ENCODE data around the gene CD44. TPM values are rescaled to one million over a fixed set of nuclear protein-coding genes. Genes with fewer than 3 reads are reported as not detected.

CD44 gene
- total RNA-seq, 1 experiment from 2014 or later: 6.1 TPM

DNA sequence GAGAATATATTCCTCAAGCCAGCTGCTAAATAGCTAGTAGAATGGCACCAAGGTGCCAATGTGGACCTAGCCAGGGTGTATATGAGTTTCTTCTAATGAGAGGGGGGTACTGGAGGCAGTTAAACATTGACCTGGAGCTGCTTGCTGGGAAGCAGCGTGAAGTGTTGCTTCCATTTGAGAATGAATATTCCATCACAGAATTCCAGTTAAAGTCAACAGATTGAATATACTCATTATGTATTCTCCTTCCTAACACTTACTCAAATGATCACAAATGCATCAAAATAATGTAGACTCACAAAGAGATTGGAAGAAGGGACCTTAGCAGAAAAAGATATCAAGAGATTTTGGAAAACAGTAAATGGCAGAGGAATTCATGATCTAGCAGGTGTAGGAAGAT lies 102.1 kb downstream of the CD44 start:
- Histone ChIP-seq H3T11ph (ENCODE audit: low read length) (no peak overlapping the region), H4K5ac (ENCODE audit: insufficient read length, low read depth, low read length) (no peak overlapping the region), H3K23ac (ENCODE audit: insufficient read length, low read depth, low read length) (no peak overlapping the region), H2BK12ac (ENCODE audit: insufficient read length, low read depth, low read length) (no peak overlapping the region), H3K4ac (ENCODE audit: low read depth, low read length) (no peak overlapping the region), H3K27me3 (ENCODE audit: insufficient read depth, low read length) (no peaks in the 10 kb centered on the region), H2BK5ac (ENCODE audit: insufficient read length, low read length) (no peak overlapping the region), H2AK5ac (ENCODE audit: insufficient read length, low read length) (no peak overlapping the region), H2BK15ac (ENCODE audit: low read depth, low read length) (no peak overlapping the region), H2BK120ac (ENCODE audit: low read depth, low read length, poor library complexity, severe bottlenecking) (no peak overlapping the region), H3K79me2 (ENCODE audit: insufficient read depth, low read length) (no peaks in the 10 kb centered on the region), H3K27ac (ENCODE audit: insufficient read length, low read depth, low read length) (no peak overlapping the region), H4K20me1 (ENCODE audit: control insufficient read depth, insufficient read depth, insufficient read length) (no peaks in the 10 kb centered on the region), H2AFZ (ENCODE audit: low read length) (no peak overlapping the region), H3K23me2 (ENCODE audit: insufficient read length, low read depth, low read length, poor library complexity, severe bottlenecking) (no peaks in the 10 kb centered on the region), H4K91ac (ENCODE audit: insufficient read length, low read depth, low read length) (no peak overlapping the region), H3K9ac (ENCODE audit: extremely low read depth, insufficient read length, low read length) (no peak overlapping the region), H3K56ac (ENCODE audit: insufficient read length, low read depth, low read length) (no peak overlapping the region), H3K9me3 (ENCODE audit: control insufficient read depth, low read depth, low read length) (no peaks in the 10 kb centered on the region), H3K14ac (ENCODE audit: insufficient read depth, low read length) (no peak overlapping the region), H2BK20ac (ENCODE audit: low read depth, low read length, poor library complexity, severe bottlenecking) (no peak overlapping the region), H3K18ac (ENCODE audit: insufficient read length, low read depth, low read length) (no peak overlapping the region), H3K4me1 (ENCODE audit: insufficient read depth, low read length) (peaks cover 1% of the 10 kb centered on the region; the same call in 1 of the 2 replicates), H3K79me1 (ENCODE audit: insufficient read depth, low read depth, low read length, poor library complexity, severe bottlenecking) (no peaks in the 10 kb centered on the region), H3K4me2 (ENCODE audit: insufficient read depth, insufficient read length, low read length) (no peak overlapping the region), H4K8ac (replicated peaks; ENCODE audit: insufficient read length, low read depth, low read length) (no peak overlapping the region)
- H3K9me3 Mint-ChIP-seq: no peaks in the 10 kb centered on the region
- H3K36me3 Mint-ChIP-seq (ENCODE audit: insufficient read depth in 1 of 3, low read depth in 3 of 3): no peaks in the 10 kb centered on the region
- no CpG with 5 or more reads among the region's 1 CpG for WGBS (ENCODE audit: extremely low coverage, insufficient read length, low lambda C conversion rate)
- H3K4me3 Mint-ChIP-seq: no peak overlapping the region; a peak in 1 of 5 replicates
- peaks cover 14 to 17% of the 10 kb centered on the region in 2 experiments for H3K4me1 Mint-ChIP-seq
- TF ChIP-seq, protein P1, sequence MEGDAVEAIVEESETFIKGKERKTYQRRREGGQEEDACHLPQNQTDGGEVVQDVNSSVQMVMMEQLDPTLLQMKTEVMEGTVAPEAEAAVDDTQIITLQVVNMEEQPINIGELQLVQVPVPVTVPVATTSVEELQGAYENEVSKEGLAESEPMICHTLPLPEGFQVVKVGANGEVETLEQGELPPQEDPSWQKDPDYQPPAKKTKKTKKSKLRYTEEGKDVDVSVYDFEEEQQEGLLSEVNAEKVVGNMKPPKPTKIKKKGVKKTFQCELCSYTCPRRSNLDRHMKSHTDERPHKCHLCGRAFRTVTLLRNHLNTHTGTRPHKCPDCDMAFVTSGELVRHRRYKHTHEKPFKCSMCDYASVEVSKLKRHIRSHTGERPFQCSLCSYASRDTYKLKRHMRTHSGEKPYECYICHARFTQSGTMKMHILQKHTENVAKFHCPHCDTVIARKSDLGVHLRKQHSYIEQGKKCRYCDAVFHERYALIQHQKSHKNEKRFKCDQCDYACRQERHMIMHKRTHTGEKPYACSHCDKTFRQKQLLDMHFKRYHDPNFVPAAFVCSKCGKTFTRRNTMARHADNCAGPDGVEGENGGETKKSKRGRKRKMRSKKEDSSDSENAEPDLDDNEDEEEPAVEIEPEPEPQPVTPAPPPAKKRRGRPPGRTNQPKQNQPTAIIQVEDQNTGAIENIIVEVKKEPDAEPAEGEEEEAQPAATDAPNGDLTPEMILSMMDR (conservative IDR thresholded peaks at IDR 0.05): no peak
- no peak for DNase-seq
- no peaks in the 10 kb centered on the region; the same call in 1 of the 2 replicates for H3K27me3 Mint-ChIP-seq (ENCODE audit: low read depth)
- no peak overlapping the region for H3K27ac Mint-ChIP-seq
